ENCODE data around the gene GPX7.
"Not testable (repeated sequence)": the region's sequence is repeated elsewhere in the genome, so short reads cannot be mapped to it uniquely, and the experiment has no call there.

GPX7 gene

GRCh38 chr1:52578066-52578465, 24.1 kb upstream of the GPX7 start:
- not testable (repeated sequence) for H3K9me3 ChIP-seq (ENCODE audit: insufficient read depth, low read depth, low read length); H3K4ac ChIP-seq (ENCODE audit: low read depth, low read length); H3K79me2 ChIP-seq (ENCODE audit: control insufficient read depth, insufficient read depth, low read length, poor library complexity); H3K9ac ChIP-seq (ENCODE audit: low read length); H3K4me2 ChIP-seq (ENCODE audit: low read length); H3K4me1 ChIP-seq (ENCODE audit: control insufficient read depth in 1 of 2, insufficient read depth in 2 of 2, low read length in 2 of 2); H3K79me1 ChIP-seq (ENCODE audit: low read length); H2BK5ac ChIP-seq (ENCODE audit: low read depth, low read length, poor library complexity); H4K91ac ChIP-seq (ENCODE audit: low read depth, low read length); H2BK12ac ChIP-seq (ENCODE audit: low read length); H3K18ac ChIP-seq (ENCODE audit: low read length); H2AFZ ChIP-seq (ENCODE audit: insufficient read depth, low read length, poor library complexity); H4K8ac ChIP-seq (ENCODE audit: low read depth, low read length); H3K27me3 ChIP-seq (ENCODE audit: insufficient read depth, low read length); H3K27ac ChIP-seq (ENCODE audit: low read depth, low read length); H3K14ac ChIP-seq (ENCODE audit: low read length); H3K23ac ChIP-seq (ENCODE audit: low read length); H3K4me3 ChIP-seq (ENCODE audit: low read depth, low read length); H4K12ac ChIP-seq (ENCODE audit: low read depth, low read length); DNase-seq; H2AK5ac ChIP-seq (ENCODE audit: low read length); H2BK120ac ChIP-seq (ENCODE audit: insufficient read depth, low read length, poor library complexity); H3K36me3 ChIP-seq (ENCODE audit: control insufficient read depth in 1 of 2, insufficient read depth in 2 of 2, low read length in 2 of 2)
- WGBS (ENCODE audit: extremely low coverage, insufficient coverage, insufficient read length) = no CpG with 5 or more reads among the region's 3 CpGs

- peak; percentile 48 to 79 for DNase-seq
- Histone ChIP-seq H4K12ac (ENCODE audit: low read depth, low read length) (no peak overlapping the region), H3K9ac (ENCODE audit: low read length) (no peak overlapping the region), H2BK120ac (ENCODE audit: insufficient read depth, low read length, poor library complexity) (no peak overlapping the region), H2AK5ac (ENCODE audit: low read length) (no peak overlapping the region), H3K4ac (ENCODE audit: low read depth, low read length) (no peak overlapping the region), H3K23ac (ENCODE audit: low read length) (no peak overlapping the region), H2BK5ac (ENCODE audit: low read depth, low read length, poor library complexity) (no peak overlapping the region), H3K4me2 (ENCODE audit: low read length) (no peak overlapping the region), H3K14ac (ENCODE audit: low read length) (no peak overlapping the region), H3K36me3 (ENCODE audit: control insufficient read depth in 1 of 2, insufficient read depth in 2 of 2, low read length in 2 of 2) (no peaks in the 10 kb centered on the region), H3K4me1 (ENCODE audit: control insufficient read depth in 1 of 2, insufficient read depth in 2 of 2, low read length in 2 of 2) (peaks cover 4% of the 10 kb centered on the region in 2 experiments), H4K8ac (ENCODE audit: low read depth, low read length) (no peak overlapping the region), H3K79me1 (ENCODE audit: low read length) (peaks cover 1% of the 10 kb centered on the region), H3K27ac (ENCODE audit: low read depth, low read length) (peak overlapping the region; percentile 5), H3K9me3 (ENCODE audit: insufficient read depth, low read depth, low read length) (no peaks in the 10 kb centered on the region), H3K27me3 (ENCODE audit: insufficient read depth, low read length) (no peaks in the 10 kb centered on the region), H2AFZ (ENCODE audit: insufficient read depth, low read length, poor library complexity) (no peak overlapping the region), H4K91ac (ENCODE audit: low read depth, low read length) (no peak overlapping the region), H3K79me2 (ENCODE audit: control insufficient read depth, insufficient read depth, low read length, poor library complexity) (no peaks in the 10 kb centered on the region), H3K18ac (ENCODE audit: low read length) (no peak overlapping the region), H3K4me3 (ENCODE audit: low read depth, low read length) (no peak overlapping the region), H2BK12ac (ENCODE audit: low read length) (no peak overlapping the region)
- no CpG with 5 or more reads among the region's 2 CpGs for WGBS (ENCODE audit: extremely low coverage, insufficient coverage, insufficient read length)
These were observed 22.8 kb upstream of the GPX7 start for GRCh38 chr1:52579415-52579814.

GRCh38 chr1:52580283-52580682, 21.9 kb upstream of the GPX7 start:
- Histone ChIP-seq H3K9ac (ENCODE audit: low read length) (no peak overlapping the region), H2BK5ac (ENCODE audit: low read depth, low read length, poor library complexity) (no peak overlapping the region), H3K4ac (ENCODE audit: low read depth, low read length) (no peak overlapping the region), H3K4me3 (ENCODE audit: low read depth, low read length) (no peak overlapping the region), H3K79me1 (ENCODE audit: low read length) (peaks cover 1% of the 10 kb centered on the region), H3K27ac (ENCODE audit: low read depth, low read length) (no peak overlapping the region), H3K14ac (ENCODE audit: low read length) (no peak overlapping the region), H3K23ac (ENCODE audit: low read length) (no peak overlapping the region), H3K4me2 (ENCODE audit: low read length) (no peak overlapping the region), H4K8ac (ENCODE audit: low read depth, low read length) (no peak overlapping the region), H3K79me2 (ENCODE audit: control insufficient read depth, insufficient read depth, low read length, poor library complexity) (no peaks in the 10 kb centered on the region), H3K9me3 (ENCODE audit: insufficient read depth, low read depth, low read length) (no peaks in the 10 kb centered on the region), H2AK5ac (ENCODE audit: low read length) (no peak overlapping the region), H2AFZ (ENCODE audit: insufficient read depth, low read length, poor library complexity) (no peak overlapping the region), H2BK12ac (ENCODE audit: low read length) (no peak overlapping the region), H3K18ac (ENCODE audit: low read length) (no peak overlapping the region), H3K27me3 (ENCODE audit: insufficient read depth, low read length) (no peaks in the 10 kb centered on the region), H3K4me1 (ENCODE audit: control insufficient read depth in 1 of 2, insufficient read depth in 2 of 2, low read length in 2 of 2) (peaks cover 4% of the 10 kb centered on the region in 2 experiments), H3K36me3 (ENCODE audit: control insufficient read depth in 1 of 2, insufficient read depth in 2 of 2, low read length in 2 of 2) (no peaks in the 10 kb centered on the region), H2BK120ac (ENCODE audit: insufficient read depth, low read length, poor library complexity) (peak overlapping the region; percentile 55), H4K12ac (ENCODE audit: low read depth, low read length) (no peak overlapping the region), H4K91ac (ENCODE audit: low read depth, low read length) (no peak overlapping the region)
- no peak for DNase-seq
- WGBS (ENCODE audit: extremely low coverage, insufficient coverage, insufficient read length) = no CpG with 5 or more reads among the region's 3 CpGs

GRCh38 chr1:52582116-52582696, 20.0 kb upstream of the GPX7 start:
- H4K91ac ChIP-seq (ENCODE audit: low read depth, low read length) = no peak overlapping the region
- H2BK5ac ChIP-seq (ENCODE audit: low read depth, low read length, poor library complexity) = no peak overlapping the region
- no peak overlapping the region for H3K4me3 ChIP-seq (ENCODE audit: low read depth, low read length)
- H2AK5ac ChIP-seq (ENCODE audit: low read length) = no peak overlapping the region
- H3K36me3 ChIP-seq (ENCODE audit: control insufficient read depth in 1 of 2, insufficient read depth in 2 of 2, low read length in 2 of 2) = no peaks in the 10 kb centered on the region
- H3K18ac ChIP-seq (ENCODE audit: low read length) = no peak overlapping the region
- H4K8ac ChIP-seq (ENCODE audit: low read depth, low read length) = no peak overlapping the region
- H3K4me2 ChIP-seq (ENCODE audit: low read length) = no peak overlapping the region
- H3K9ac ChIP-seq (ENCODE audit: low read length) = no peak overlapping the region
- H4K12ac ChIP-seq (ENCODE audit: low read depth, low read length) = no peak overlapping the region
- no peak overlapping the region for H2AFZ ChIP-seq (ENCODE audit: insufficient read depth, low read length, poor library complexity)
- no CpG with 5 or more reads among the region's 10 CpGs for WGBS (ENCODE audit: extremely low coverage, insufficient coverage, insufficient read length)
- DNase-seq = no peak
- peaks cover 9% of the 10 kb centered on the region for H3K79me1 ChIP-seq (ENCODE audit: low read length)
- peak overlapping the region; percentile 11 for H2BK12ac ChIP-seq (ENCODE audit: low read length)
- no peak overlapping the region for H3K23ac ChIP-seq (ENCODE audit: low read length)
- no peaks in the 10 kb centered on the region for H3K27me3 ChIP-seq (ENCODE audit: insufficient read depth, low read length)
- H3K27ac ChIP-seq (ENCODE audit: low read depth, low read length) = no peak overlapping the region
- no peak overlapping the region for H3K4ac ChIP-seq (ENCODE audit: low read depth, low read length)
- no peak overlapping the region for H2BK120ac ChIP-seq (ENCODE audit: insufficient read depth, low read length, poor library complexity)
- H3K14ac ChIP-seq (ENCODE audit: low read length) = no peak overlapping the region
- no peaks in the 10 kb centered on the region for H3K79me2 ChIP-seq (ENCODE audit: control insufficient read depth, insufficient read depth, low read length, poor library complexity)
- no peaks in the 10 kb centered on the region for H3K9me3 ChIP-seq (ENCODE audit: insufficient read depth, low read depth, low read length)
- H3K4me1 ChIP-seq (ENCODE audit: control insufficient read depth in 1 of 2, insufficient read depth in 2 of 2, low read length in 2 of 2) = peaks cover 4 to 8% of the 10 kb centered on the region in 2 experiments

Data from trophoblast cell (in vitro differentiated cells and primary cell).